ENCODE results near the gene AFF3.

- TF ChIP-seq ZNF501 (CRISPR knock-in tag; IDR thresholded peaks at IDR 0.05) (no peak), CTCF (CRISPR knock-in tag; IDR thresholded peaks at IDR 0.05) (no peak), EP300 (IDR thresholded peaks at IDR 0.05; ENCODE audit: low read depth in 2 of 2, low read length in 2 of 2) (no peak), EP300 (CRISPR knock-in tag; IDR thresholded peaks at IDR 0.05; ENCODE audit: borderline replicate concordance) (no peak), EZH2 (conservative IDR thresholded peaks at IDR 0.05; ENCODE audit: low read depth, low read length) (no peak), TCF12 (IDR thresholded peaks at IDR 0.05) (no peak), TCF12 (CRISPR knock-in tag; IDR thresholded peaks at IDR 0.05) (no peak), HNF4G (IDR thresholded peaks at IDR 0.05; ENCODE audit: borderline replicate concordance, low read depth, low read length) (no peak), HNF4G (CRISPR knock-in tag; IDR thresholded peaks at IDR 0.05; ENCODE audit: borderline replicate concordance, low read depth) (no peak), ZKSCAN8 (CRISPR knock-in tag; IDR thresholded peaks at IDR 0.05; ENCODE audit: borderline replicate concordance) (no peak), HOXA3 (CRISPR knock-in tag; IDR thresholded peaks at IDR 0.05) (no peak)
Measured at GRCh38 chr2:99629320-99629719, 513.1 kb downstream of the AFF3 start.

Measured in HepG2 (cell line).